Measurements from ENCODE around the gene PLEKHB1.
"Not testable (repeated sequence)": the region's sequence is repeated elsewhere in the genome, so short reads cannot be mapped to it uniquely, and the experiment has no call there.

PLEKHB1 gene

DNA sequence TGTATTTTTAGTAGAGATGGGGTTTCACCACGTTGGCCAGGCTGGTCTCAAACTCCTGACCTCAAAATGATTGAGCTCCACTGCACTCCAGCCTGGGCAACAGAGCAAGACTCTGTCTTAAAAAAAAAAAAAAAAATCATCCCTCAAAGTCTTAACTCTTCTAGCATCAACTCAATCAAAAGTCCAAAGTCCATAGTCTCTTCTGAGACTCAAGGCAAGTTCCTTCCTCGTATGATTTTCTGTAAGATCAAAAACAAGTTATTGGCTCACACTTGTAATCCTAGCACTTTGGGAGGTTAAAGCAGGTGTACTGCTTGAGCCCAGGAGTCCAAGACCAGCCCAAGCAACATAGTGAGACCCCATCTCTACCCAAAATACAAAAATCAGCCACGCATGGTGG lies 24.4 kb downstream of the PLEKHB1 start:
- H3K4me3 ChIP-seq (ENCODE audit: low read length), result no peak overlapping the region
- H3K27ac ChIP-seq (ENCODE audit: low read depth, low read length), result no peak overlapping the region
- H3K36me3 ChIP-seq (ENCODE audit: control insufficient read depth, low read length), result no peaks in the 10 kb centered on the region
- H3K4me2 ChIP-seq (ENCODE audit: low read length), result no peak overlapping the region
- no peaks in the 10 kb centered on the region for H3K9me3 ChIP-seq (ENCODE audit: control insufficient read depth, insufficient read depth, low read length)
- H3K9me2 ChIP-seq (replicated peaks; ENCODE audit: control insufficient read depth, low read length), result no peaks in the 10 kb centered on the region
- H3K4me1 ChIP-seq (ENCODE audit: control insufficient read depth, low read length), result no peaks in the 10 kb centered on the region
- no peaks in the 10 kb centered on the region for H3F3A ChIP-seq (ENCODE audit: control insufficient read depth, insufficient read depth)
- H3K79me2 ChIP-seq (ENCODE audit: control insufficient read depth, low read length), result no peaks in the 10 kb centered on the region
- no peaks in the 10 kb centered on the region for H3K27me3 ChIP-seq (ENCODE audit: control insufficient read depth, low read length)
- TF ChIP-seq, protein P1, sequence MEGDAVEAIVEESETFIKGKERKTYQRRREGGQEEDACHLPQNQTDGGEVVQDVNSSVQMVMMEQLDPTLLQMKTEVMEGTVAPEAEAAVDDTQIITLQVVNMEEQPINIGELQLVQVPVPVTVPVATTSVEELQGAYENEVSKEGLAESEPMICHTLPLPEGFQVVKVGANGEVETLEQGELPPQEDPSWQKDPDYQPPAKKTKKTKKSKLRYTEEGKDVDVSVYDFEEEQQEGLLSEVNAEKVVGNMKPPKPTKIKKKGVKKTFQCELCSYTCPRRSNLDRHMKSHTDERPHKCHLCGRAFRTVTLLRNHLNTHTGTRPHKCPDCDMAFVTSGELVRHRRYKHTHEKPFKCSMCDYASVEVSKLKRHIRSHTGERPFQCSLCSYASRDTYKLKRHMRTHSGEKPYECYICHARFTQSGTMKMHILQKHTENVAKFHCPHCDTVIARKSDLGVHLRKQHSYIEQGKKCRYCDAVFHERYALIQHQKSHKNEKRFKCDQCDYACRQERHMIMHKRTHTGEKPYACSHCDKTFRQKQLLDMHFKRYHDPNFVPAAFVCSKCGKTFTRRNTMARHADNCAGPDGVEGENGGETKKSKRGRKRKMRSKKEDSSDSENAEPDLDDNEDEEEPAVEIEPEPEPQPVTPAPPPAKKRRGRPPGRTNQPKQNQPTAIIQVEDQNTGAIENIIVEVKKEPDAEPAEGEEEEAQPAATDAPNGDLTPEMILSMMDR (IDR thresholded peaks at IDR 0.05; ENCODE audit: low read depth, low read length, poor library complexity, severe bottlenecking), result no peak
- H4K20me1 ChIP-seq (ENCODE audit: control insufficient read depth, insufficient read depth, low read depth, low read length), result no peaks in the 10 kb centered on the region

DNA sequence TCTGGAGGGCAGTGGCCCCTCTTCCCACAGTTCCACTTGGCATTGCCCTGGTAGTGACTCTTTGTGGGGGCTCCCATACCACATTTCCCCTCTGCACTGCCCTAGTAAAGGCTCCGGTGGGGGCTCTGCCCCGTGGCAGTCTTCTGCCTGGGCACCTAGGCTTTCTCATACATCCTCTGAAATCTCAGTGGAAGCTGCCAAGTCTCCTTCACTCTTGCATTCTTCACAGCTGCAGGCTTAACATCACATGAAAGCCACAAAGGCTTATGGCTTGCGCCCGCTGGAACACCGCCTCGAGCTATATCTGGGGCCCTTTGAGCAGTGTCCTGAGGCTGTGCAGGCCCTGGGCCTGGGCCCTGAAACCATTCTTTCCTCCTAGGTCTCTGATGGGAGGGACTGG lies 25.3 kb downstream of the PLEKHB1 start:
- no peaks in the 10 kb centered on the region for H3K36me3 ChIP-seq (ENCODE audit: control insufficient read depth, low read length)
- H4K20me1 ChIP-seq (ENCODE audit: control insufficient read depth, insufficient read depth, low read depth, low read length), result no peaks in the 10 kb centered on the region
- H3K27me3 ChIP-seq (ENCODE audit: control insufficient read depth, low read length), result no peaks in the 10 kb centered on the region
- no peak overlapping the region for H3K4me2 ChIP-seq (ENCODE audit: low read length)
- no peaks in the 10 kb centered on the region for H3K9me2 ChIP-seq (replicated peaks; ENCODE audit: control insufficient read depth, low read length)
- TF ChIP-seq, protein P1 (IDR thresholded peaks at IDR 0.05; ENCODE audit: low read depth, low read length, poor library complexity, severe bottlenecking), result no peak
- TF ChIP-seq EZH2phosphoT487 (IDR thresholded peaks at IDR 0.05; ENCODE audit: borderline replicate concordance, low read length), result no peak
- no peaks in the 10 kb centered on the region for H3K9me3 ChIP-seq (ENCODE audit: control insufficient read depth, insufficient read depth, low read length)
- H3K4me3 ChIP-seq (ENCODE audit: low read length), result no peak overlapping the region
- no peak overlapping the region for H3K27ac ChIP-seq (ENCODE audit: low read depth, low read length)
- H3K79me2 ChIP-seq (ENCODE audit: control insufficient read depth, low read length), result no peaks in the 10 kb centered on the region
- H3K4me1 ChIP-seq (ENCODE audit: control insufficient read depth, low read length), result no peaks in the 10 kb centered on the region
- no peaks in the 10 kb centered on the region for H3F3A ChIP-seq (ENCODE audit: control insufficient read depth, insufficient read depth)

DNA sequence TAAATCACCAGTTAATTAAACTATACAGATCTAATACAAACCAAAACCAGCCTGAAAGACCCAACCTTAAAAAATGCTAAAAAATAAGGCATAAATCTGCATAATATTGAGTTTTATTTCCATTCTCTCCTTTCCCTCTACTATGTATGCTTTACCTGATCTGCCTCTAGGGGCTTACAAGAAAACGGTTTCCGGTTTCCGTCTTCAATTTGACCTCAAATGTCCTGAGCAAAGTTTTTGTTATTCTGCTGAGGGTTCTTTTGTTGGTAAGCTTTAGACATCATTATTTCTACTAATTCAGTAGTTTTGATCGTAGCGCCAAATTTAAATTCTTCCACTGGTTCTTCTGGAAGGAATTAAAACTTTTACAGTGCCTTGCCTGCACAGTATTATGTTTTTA lies 30.2 kb downstream of the PLEKHB1 start:
- H3K9me2 ChIP-seq (replicated peaks; ENCODE audit: control insufficient read depth, low read length); H3K27ac ChIP-seq (ENCODE audit: low read depth, low read length); H3K36me3 ChIP-seq (ENCODE audit: control insufficient read depth, low read length); H3K4me2 ChIP-seq (ENCODE audit: low read length); H3K4me3 ChIP-seq (ENCODE audit: low read length); H4K20me1 ChIP-seq (ENCODE audit: control insufficient read depth, insufficient read depth, low read depth, low read length); H3K9me3 ChIP-seq (ENCODE audit: control insufficient read depth, insufficient read depth, low read length); H3F3A ChIP-seq (ENCODE audit: control insufficient read depth, insufficient read depth); H3K27me3 ChIP-seq (ENCODE audit: control insufficient read depth, low read length); H3K79me2 ChIP-seq (ENCODE audit: control insufficient read depth, low read length); H3K4me1 ChIP-seq (ENCODE audit: control insufficient read depth, low read length): not testable (repeated sequence)

DNA sequence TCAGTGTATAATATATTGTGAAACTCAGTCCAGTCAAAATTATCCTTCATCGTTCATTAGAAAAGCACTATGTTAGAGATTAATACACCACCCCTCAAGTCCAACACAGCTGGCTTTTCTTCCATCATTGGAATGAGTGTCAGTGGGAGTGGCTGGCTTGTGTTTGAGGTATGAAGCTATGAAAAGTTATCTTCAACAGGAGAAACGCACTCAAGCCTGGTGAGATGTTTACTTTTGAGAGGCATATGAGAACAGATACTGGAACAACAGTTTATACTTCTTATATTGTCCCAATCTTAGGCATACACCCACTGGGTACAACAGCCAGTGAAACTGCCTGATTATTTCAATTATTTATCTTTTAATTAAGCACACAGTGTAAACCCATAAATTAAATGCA lies 34.3 kb downstream of the PLEKHB1 start:
- H3K9me3 ChIP-seq (ENCODE audit: control insufficient read depth, insufficient read depth, low read length), result no peaks in the 10 kb centered on the region
- no peak overlapping the region for H3K4me3 ChIP-seq (ENCODE audit: low read length)
- TF ChIP-seq EZH2phosphoT487 (IDR thresholded peaks at IDR 0.05; ENCODE audit: borderline replicate concordance, low read length), result no peak
- TF ChIP-seq, protein P1 (IDR thresholded peaks at IDR 0.05; ENCODE audit: low read depth, low read length, poor library complexity, severe bottlenecking), result no peak
- H3K4me1 ChIP-seq (ENCODE audit: control insufficient read depth, low read length), result no peaks in the 10 kb centered on the region
- no peaks in the 10 kb centered on the region for H3K27me3 ChIP-seq (ENCODE audit: control insufficient read depth, low read length)
- H3K79me2 ChIP-seq (ENCODE audit: control insufficient read depth, low read length), result no peaks in the 10 kb centered on the region
- no peak overlapping the region for H3K27ac ChIP-seq (ENCODE audit: low read depth, low read length)
- H3F3A ChIP-seq (ENCODE audit: control insufficient read depth, insufficient read depth), result no peaks in the 10 kb centered on the region
- H3K36me3 ChIP-seq (ENCODE audit: control insufficient read depth, low read length), result peaks cover 3% of the 10 kb centered on the region
- H4K20me1 ChIP-seq (ENCODE audit: control insufficient read depth, insufficient read depth, low read depth, low read length), result no peaks in the 10 kb centered on the region
- no peaks in the 10 kb centered on the region for H3K9me2 ChIP-seq (replicated peaks; ENCODE audit: control insufficient read depth, low read length)
- H3K4me2 ChIP-seq (ENCODE audit: low read length), result no peak overlapping the region
